Transverse colon (tissue), 4 donors: Measurements from ENCODE around the gene AP5S1.

ENCODE experiments used
- EP300 ChIP-seq: sonication (generic); formaldehyde crosslinking; IDR thresholded peaks from one replicate; pipeline ENCODE4 v1.6.1; 2017; ENCODE audit warnings: antibody characterized with exemption, low read depth
- POLR2A ChIP-seq: fragments of 450-650 bp; IDR thresholded peaks from one replicate; pipeline ENCODE4 v1.6.1; 2016; ENCODE audit warnings: antibody characterized with exemption, mild to moderate bottlenecking, moderate library complexity
- POLR2AphosphoS5 ChIP-seq, 3 donors: sonication (generic); formaldehyde crosslinking; IDR thresholded peaks; one replicate each; pipeline ENCODE4 v1.6.1; 2016; ENCODE audit warnings: antibody characterized with exemption in 3 of 3
- TF ChIP-seq, protein P1 (sequence below), 5 experiments: fragments of 200-600 bp in 3 of 5; fragments of 450-650 bp in 2 of 5; sonication (generic) in 3 of 5; IDR thresholded peaks; 1 replicate in 2 of 5; 2 replicates in 3 of 5; pipeline ENCODE4 v1.5.1; 2016 to 2017; ENCODE audit warnings: antibody characterized with exemption in 5 of 5, inconsistent platforms in 3 of 5, mild to moderate bottlenecking in 2 of 5, moderate library complexity in 1 of 5

DNA sequence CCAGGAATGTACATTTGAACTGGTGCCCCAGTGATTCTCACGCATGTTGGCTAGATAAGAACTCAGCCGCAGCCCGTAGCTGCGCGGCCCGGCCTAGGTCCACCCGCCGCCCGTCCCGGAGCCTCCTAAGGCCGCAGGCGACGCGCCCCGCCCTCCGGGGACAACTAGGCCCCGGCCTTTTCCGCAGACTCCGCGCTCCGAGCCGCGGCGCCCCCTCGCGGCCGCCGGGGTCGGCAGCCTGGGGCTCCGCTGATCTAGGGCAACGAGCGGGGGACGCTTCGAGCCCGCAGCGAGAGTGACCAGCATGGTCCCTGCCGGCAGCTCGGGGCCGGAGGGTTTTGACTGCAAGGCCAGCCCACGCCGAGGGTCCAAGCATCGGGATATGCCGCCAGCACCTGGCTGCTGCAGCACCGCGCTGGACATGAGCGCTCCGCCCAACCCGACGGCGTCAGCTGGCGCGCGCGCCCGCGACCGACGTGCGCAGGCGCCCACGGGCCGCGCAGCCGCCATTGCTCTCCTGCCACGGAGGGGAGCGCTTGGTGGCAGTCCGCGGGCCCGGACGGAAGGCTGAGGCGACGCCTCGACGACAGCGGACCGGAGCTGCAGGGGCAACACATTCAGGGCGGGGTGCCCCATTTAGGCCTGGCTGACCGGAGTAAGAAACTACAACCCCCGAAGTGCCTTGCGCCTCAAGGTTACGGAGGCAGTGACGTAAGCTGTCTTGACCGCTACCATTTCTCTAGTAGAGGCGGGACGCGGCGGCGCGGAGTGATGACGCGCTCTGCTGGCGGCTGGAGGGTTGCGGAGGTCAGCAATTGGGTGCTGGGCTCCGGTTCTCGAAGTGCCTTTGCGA is at the start of gene AP5S1:
- TF ChIP-seq, protein P1, sequence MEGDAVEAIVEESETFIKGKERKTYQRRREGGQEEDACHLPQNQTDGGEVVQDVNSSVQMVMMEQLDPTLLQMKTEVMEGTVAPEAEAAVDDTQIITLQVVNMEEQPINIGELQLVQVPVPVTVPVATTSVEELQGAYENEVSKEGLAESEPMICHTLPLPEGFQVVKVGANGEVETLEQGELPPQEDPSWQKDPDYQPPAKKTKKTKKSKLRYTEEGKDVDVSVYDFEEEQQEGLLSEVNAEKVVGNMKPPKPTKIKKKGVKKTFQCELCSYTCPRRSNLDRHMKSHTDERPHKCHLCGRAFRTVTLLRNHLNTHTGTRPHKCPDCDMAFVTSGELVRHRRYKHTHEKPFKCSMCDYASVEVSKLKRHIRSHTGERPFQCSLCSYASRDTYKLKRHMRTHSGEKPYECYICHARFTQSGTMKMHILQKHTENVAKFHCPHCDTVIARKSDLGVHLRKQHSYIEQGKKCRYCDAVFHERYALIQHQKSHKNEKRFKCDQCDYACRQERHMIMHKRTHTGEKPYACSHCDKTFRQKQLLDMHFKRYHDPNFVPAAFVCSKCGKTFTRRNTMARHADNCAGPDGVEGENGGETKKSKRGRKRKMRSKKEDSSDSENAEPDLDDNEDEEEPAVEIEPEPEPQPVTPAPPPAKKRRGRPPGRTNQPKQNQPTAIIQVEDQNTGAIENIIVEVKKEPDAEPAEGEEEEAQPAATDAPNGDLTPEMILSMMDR (IDR thresholded peaks at IDR 0.05): peak; percentile 96 to 100 (median 99)
- TF ChIP-seq POLR2AphosphoS5 (IDR thresholded peaks at IDR 0.05): peak; percentile 81 to 83 (median 82)
- TF ChIP-seq EP300: no peak
- peak; percentile 59 for TF ChIP-seq POLR2A
